Measurements from ENCODE around the gene PARP16. TPM values are rescaled to one million over a fixed set of nuclear protein-coding genes. Genes with fewer than 3 reads are reported as not detected.

Gene PARP16
- total and polyA plus RNA-seq, 7 donors, result 2.8 to 6.3 (median 4.3) TPM

DNA sequence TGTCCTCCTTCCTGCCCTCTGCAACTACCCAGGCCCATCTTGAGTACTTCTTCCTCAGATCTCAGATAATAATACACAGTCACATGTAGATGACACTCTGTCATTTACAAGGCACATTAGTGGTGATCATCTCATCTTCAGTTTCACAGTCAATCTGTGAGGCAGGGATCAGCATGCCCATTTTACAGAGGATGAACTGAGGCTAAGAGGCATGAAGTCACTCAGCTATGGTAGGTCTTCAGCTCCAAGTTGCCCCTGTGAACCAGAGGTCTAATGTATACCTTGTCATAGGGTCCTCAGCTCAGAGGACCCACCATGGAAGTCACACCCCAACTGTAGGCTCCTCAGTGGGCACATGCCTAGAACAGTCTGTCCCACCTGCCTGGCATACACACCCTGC is 71.2 kb downstream of the PARP16 start:
- H3K27me3 ChIP-seq (ENCODE audit: insufficient read depth in 3 of 3, low read length in 2 of 3), result no peaks in the 10 kb centered on the region
- TF ChIP-seq, protein P1, sequence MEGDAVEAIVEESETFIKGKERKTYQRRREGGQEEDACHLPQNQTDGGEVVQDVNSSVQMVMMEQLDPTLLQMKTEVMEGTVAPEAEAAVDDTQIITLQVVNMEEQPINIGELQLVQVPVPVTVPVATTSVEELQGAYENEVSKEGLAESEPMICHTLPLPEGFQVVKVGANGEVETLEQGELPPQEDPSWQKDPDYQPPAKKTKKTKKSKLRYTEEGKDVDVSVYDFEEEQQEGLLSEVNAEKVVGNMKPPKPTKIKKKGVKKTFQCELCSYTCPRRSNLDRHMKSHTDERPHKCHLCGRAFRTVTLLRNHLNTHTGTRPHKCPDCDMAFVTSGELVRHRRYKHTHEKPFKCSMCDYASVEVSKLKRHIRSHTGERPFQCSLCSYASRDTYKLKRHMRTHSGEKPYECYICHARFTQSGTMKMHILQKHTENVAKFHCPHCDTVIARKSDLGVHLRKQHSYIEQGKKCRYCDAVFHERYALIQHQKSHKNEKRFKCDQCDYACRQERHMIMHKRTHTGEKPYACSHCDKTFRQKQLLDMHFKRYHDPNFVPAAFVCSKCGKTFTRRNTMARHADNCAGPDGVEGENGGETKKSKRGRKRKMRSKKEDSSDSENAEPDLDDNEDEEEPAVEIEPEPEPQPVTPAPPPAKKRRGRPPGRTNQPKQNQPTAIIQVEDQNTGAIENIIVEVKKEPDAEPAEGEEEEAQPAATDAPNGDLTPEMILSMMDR (IDR thresholded peaks at IDR 0.05), result no peak
- H3K4me1 ChIP-seq, result peaks cover 18% of the 10 kb centered on the region
- no peaks in the 10 kb centered on the region for H3K9me3 ChIP-seq
- ATAC-seq (no peak), DNase-seq (no peak)
- no peak overlapping the region for H3K27ac ChIP-seq
- intact Hi-C loops (cut with DNase I), result no loop called here
- H3K36me3 ChIP-seq (ENCODE audit: insufficient read depth in 1 of 2, low read depth in 1 of 2), result no peaks in the 10 kb centered on the region
- H3K4me3 ChIP-seq, result no peak overlapping the region

DNA sequence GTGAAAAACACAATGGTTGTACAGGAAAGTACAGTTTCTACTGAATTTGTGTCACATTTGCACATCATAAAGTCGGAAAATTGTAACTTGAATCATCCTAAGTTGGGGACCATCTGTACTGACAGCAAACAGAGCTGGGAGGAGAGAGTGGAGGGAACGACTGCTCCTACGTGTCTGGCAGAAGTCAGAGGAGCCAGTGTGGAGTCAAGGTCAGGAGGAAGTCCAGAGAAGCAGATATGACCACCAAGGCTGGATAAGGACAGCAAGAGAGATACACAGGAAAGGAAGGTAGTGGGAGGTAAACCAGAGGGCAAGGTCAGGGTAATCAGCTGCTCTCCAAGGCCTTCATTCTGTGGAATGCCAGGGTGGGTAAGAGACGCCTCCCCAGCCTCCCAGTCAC is 72.7 kb downstream of the PARP16 start:
- Histone ChIP-seq H3K27me3 (ENCODE audit: insufficient read depth in 3 of 3, low read length in 2 of 3) (no peaks in the 10 kb centered on the region), H3K4me1 (peaks cover 18% of the 10 kb centered on the region), H3K4me3 (no peak overlapping the region), H3K36me3 (ENCODE audit: insufficient read depth in 1 of 2, low read depth in 1 of 2) (no peaks in the 10 kb centered on the region), H3K9me3 (no peaks in the 10 kb centered on the region), H3K27ac (no peak overlapping the region)
- TF ChIP-seq, protein P1 (IDR thresholded peaks at IDR 0.05), result no peak
- DNase-seq (no peak), ATAC-seq (no peak)
- intact Hi-C loops (cut with DNase I), result no loop called here
- WGBS, 3 donors, result 80 to 89% (median 85%) methylated on average over 4 of the region's 4 CpGs

DNA sequence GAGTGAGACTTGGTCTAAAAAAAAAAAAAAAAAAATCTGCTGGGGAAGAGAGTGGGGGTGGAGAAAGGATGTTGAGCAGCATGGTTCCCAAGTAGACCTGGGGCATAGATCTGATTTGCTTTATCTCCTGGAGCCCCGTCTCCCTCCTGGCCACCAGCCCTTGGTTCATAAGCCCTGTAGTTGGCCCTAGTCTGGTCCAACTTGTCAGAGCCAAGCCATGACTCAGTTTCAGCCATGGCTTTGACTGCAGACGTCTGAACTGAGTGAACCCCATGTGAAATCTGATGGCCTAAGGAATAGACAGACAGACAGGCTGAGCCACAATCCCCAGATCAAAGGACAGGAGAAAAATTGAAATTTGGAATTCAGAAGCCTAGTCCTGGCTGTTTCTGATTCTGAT is 73.4 kb downstream of the PARP16 start:
- peak in 1 of 2 donors; percentile 46 for DNase-seq
- TF ChIP-seq, protein P1 (IDR thresholded peaks at IDR 0.05), result no peak
- intact Hi-C loops (cut with DNase I), result no loop called here
- H3K27ac ChIP-seq, result no peak overlapping the region
- H3K4me3 ChIP-seq, result no peak overlapping the region
- peak in 1 of 4 donors; percentile 49 for ATAC-seq
- no peaks in the 10 kb centered on the region for H3K27me3 ChIP-seq (ENCODE audit: insufficient read depth in 3 of 3, low read length in 2 of 3)
- H3K36me3 ChIP-seq (ENCODE audit: insufficient read depth in 1 of 2, low read depth in 1 of 2), result no peaks in the 10 kb centered on the region
- WGBS, 3 donors, result 28 to 77% (median 42%) methylated on average over 2 of the region's 2 CpGs
- peaks cover 18% of the 10 kb centered on the region for H3K4me1 ChIP-seq
- no peaks in the 10 kb centered on the region for H3K9me3 ChIP-seq

DNA sequence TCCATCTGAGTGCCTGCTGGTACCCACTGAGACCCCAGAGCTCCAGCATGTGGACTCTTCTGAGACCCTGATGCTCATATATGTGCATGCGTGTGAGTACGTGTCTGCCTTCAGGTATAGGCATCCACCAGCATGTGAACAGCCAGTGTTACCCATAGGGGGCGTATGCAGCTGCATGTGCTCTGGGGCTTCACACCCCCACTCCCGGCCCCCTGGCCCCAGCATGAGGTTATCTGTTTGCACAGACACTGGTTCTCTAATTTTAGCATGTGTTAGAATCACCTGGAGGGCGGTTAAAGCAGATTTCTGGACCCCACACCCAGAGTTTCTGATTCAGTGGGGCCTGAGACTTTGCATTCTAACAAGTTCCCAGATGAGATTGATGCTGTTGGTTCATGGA is 74.6 kb downstream of the PARP16 start:
- peaks cover 18% of the 10 kb centered on the region for H3K4me1 ChIP-seq
- 70 to 74% (median 70%) methylated on average over 5 of the region's 5 CpGs for WGBS, 3 donors
- peak overlapping the region; percentile 53 for H3K27ac ChIP-seq

More for the DNA sequence above, 74.6 kb downstream of the PARP16 start:
- H3K9me3 ChIP-seq, result no peaks in the 10 kb centered on the region
- no peaks in the 10 kb centered on the region for H3K27me3 ChIP-seq (ENCODE audit: insufficient read depth in 3 of 3, low read length in 2 of 3)
- intact Hi-C loops (cut with DNase I), result no loop called here
- TF ChIP-seq, protein P1 (IDR thresholded peaks at IDR 0.05), result peak; percentile 18
- H3K36me3 ChIP-seq (ENCODE audit: insufficient read depth in 1 of 2, low read depth in 1 of 2), result no peaks in the 10 kb centered on the region
- H3K4me3 ChIP-seq, result no peak overlapping the region
- ATAC-seq, result peak in 3 of 4 donors; percentile 30 to 37 (median 32)
- DNase-seq, result no peak
